H9 (cell line): ENCODE data around the gene CORO2B. TPM values are rescaled to one million over a fixed set of nuclear protein-coding genes. Genes with fewer than 3 reads are reported as not detected.

Source experiments
- DNase-seq: peaks from one replicate; pipeline ENCODE4 v3.0.0-alpha.2; 2017
- H2AFZ ChIP-seq: one replicate; pipeline ENCODE4 v1.6.1; 2013; ENCODE audit warnings: mild to moderate bottlenecking, low read length, control low read depth, moderate library complexity
- H2AK5ac ChIP-seq: 2 replicates; pipeline ENCODE4 v1.6.1; 2013; ENCODE audit warnings: low read length, control low read depth, mixed read lengths; ENCODE audit not compliant: insufficient read length
- H2BK120ac ChIP-seq: one replicate; pipeline ENCODE4 v1.6.1; 2013; ENCODE audit warnings: low read depth, mild to moderate bottlenecking, low read length, control low read depth, inconsistent platforms; ENCODE audit not compliant: poor library complexity, severe bottlenecking
- H2BK12ac ChIP-seq: 2 replicates; pipeline ENCODE4 v1.6.1; 2013; ENCODE audit warnings: low read length, control low read depth, mixed read lengths, low read depth; ENCODE audit not compliant: insufficient read length
- H2BK15ac ChIP-seq: 2 replicates; pipeline ENCODE4 v1.6.1; 2013; ENCODE audit warnings: low read depth, low read length, control low read depth
- H2BK20ac ChIP-seq: one replicate; pipeline ENCODE4 v1.6.1; 2013; ENCODE audit warnings: low read depth, mild to moderate bottlenecking, low read length, control low read depth, inconsistent platforms; ENCODE audit not compliant: poor library complexity, severe bottlenecking
- H2BK5ac ChIP-seq: 2 replicates; pipeline ENCODE4 v1.6.1; 2013; ENCODE audit warnings: low read length, control low read depth, mixed read lengths; ENCODE audit not compliant: insufficient read length
- H3K14ac ChIP-seq: 2 replicates; pipeline ENCODE4 v1.6.1; 2013; ENCODE audit warnings: low read length, control low read depth; ENCODE audit not compliant: insufficient read depth
- H3K18ac ChIP-seq: 2 replicates; pipeline ENCODE4 v1.6.1; 2013; ENCODE audit warnings: low read depth, mild to moderate bottlenecking, mixed read lengths, low read length, control low read depth; ENCODE audit not compliant: insufficient read length
- H3K23ac ChIP-seq: 2 replicates; pipeline ENCODE4 v1.6.1; 2013; ENCODE audit warnings: low read length, control low read depth, mixed read lengths, low read depth; ENCODE audit not compliant: insufficient read length
- H3K23me2 ChIP-seq: 2 replicates; pipeline ENCODE4 v1.6.1; 2013; ENCODE audit warnings: low read depth, mild to moderate bottlenecking, mixed read lengths, low read length, control low read depth; ENCODE audit not compliant: insufficient read length, poor library complexity, severe bottlenecking
- H3K27ac ChIP-seq: 2 replicates; pipeline ENCODE4 v1.5.1; 2013; ENCODE audit warnings: low read length, control low read depth, mixed read lengths, low read depth; ENCODE audit not compliant: insufficient read length
- H3K27me3 ChIP-seq: 2 replicates; pipeline ENCODE4 v1.6.1; 2013; ENCODE audit warnings: low read length, control low read depth, inconsistent platforms; ENCODE audit not compliant: insufficient read depth
- H3K4ac ChIP-seq: 2 replicates; pipeline ENCODE4 v1.6.1; 2013; ENCODE audit warnings: low read depth, mild to moderate bottlenecking, control low read depth, inconsistent platforms, low read length, moderate library complexity
- H3K4me1 ChIP-seq: 2 replicates; pipeline ENCODE4 v1.6.1; 2013; ENCODE audit warnings: low read length, control low read depth, inconsistent platforms; ENCODE audit not compliant: insufficient read depth
- H3K4me2 ChIP-seq: 2 replicates; pipeline ENCODE4 v1.6.1; 2013; ENCODE audit warnings: low read length, control low read depth, mixed read lengths; ENCODE audit not compliant: insufficient read length, insufficient read depth
- H3K56ac ChIP-seq: 2 replicates; pipeline ENCODE4 v1.6.1; 2013; ENCODE audit warnings: low read depth, mild to moderate bottlenecking, mixed read lengths, low read length, control low read depth; ENCODE audit not compliant: insufficient read length
- H3K79me1 ChIP-seq: 2 replicates; pipeline ENCODE4 v1.6.1; 2013; ENCODE audit warnings: low read depth, mild to moderate bottlenecking, moderate library complexity, low read length, control low read depth, inconsistent platforms; ENCODE audit not compliant: insufficient read depth, poor library complexity, severe bottlenecking
- H3K79me2 ChIP-seq: 2 replicates; pipeline ENCODE4 v1.6.1; 2013; ENCODE audit warnings: low read length, control low read depth, inconsistent platforms; ENCODE audit not compliant: insufficient read depth
- H3K9ac ChIP-seq: 2 replicates; pipeline ENCODE4 v1.6.1; 2013; ENCODE audit warnings: low read length, control low read depth, mixed read lengths; ENCODE audit not compliant: insufficient read length; ENCODE audit errors: extremely low read depth
- H3K9me3 ChIP-seq: one replicate; pipeline ENCODE4 v1.6.1; 2013; ENCODE audit warnings: low read depth, low read length, inconsistent platforms; ENCODE audit not compliant: control insufficient read depth
- H3T11ph ChIP-seq: one replicate; pipeline ENCODE4 v1.6.1; 2013; ENCODE audit warnings: mild to moderate bottlenecking, low read length, control low read depth, inconsistent platforms
- H4K20me1 ChIP-seq: one replicate; pipeline ENCODE4 v1.6.1; 2013; ENCODE audit not compliant: control insufficient read depth, insufficient read length, insufficient read depth
- H4K5ac ChIP-seq: 2 replicates; pipeline ENCODE4 v1.6.1; 2013; ENCODE audit warnings: low read depth, mild to moderate bottlenecking, mixed read lengths, low read length, control low read depth; ENCODE audit not compliant: insufficient read length
- H4K8ac ChIP-seq: replicated peaks from 2 replicates; pipeline ENCODE4 v1.6.1; 2013; ENCODE audit warnings: low read length, control low read depth, mixed read lengths, low read depth; ENCODE audit not compliant: insufficient read length
- H4K91ac ChIP-seq: 2 replicates; pipeline ENCODE4 v1.6.1; 2013; ENCODE audit warnings: low read depth, mild to moderate bottlenecking, moderate library complexity, mixed read lengths, low read length, control low read depth; ENCODE audit not compliant: insufficient read length
- H3K27ac Mint-ChIP-seq, 3 experiments: 2 replicates in 2 of 3; 3 replicates in 1 of 3; pipeline ENCODE4 v1.8.0; 2020 to 2021; ENCODE audit warnings: mixed read lengths in 3 of 3, mild to moderate bottlenecking in 1 of 3, moderate library complexity in 1 of 3
- H3K27me3 Mint-ChIP-seq: 2 replicates; pipeline ENCODE4 v1.8.0; 2021; ENCODE audit warnings: low read depth, mild to moderate bottlenecking, moderate library complexity, mixed read lengths
- H3K36me3 Mint-ChIP-seq, 3 experiments: 2 replicates in 2 of 3; 3 replicates in 1 of 3; pipeline ENCODE4 v1.8.0; 2020 to 2021; ENCODE audit warnings: low read depth in 3 of 3, mixed read lengths in 3 of 3; ENCODE audit not compliant: insufficient read depth in 1 of 3
- H3K4me1 Mint-ChIP-seq, 2 experiments: 2 replicates each; pipeline ENCODE4 v1.8.0; 2020; ENCODE audit warnings: mixed read lengths in 2 of 2
- H3K4me3 Mint-ChIP-seq, 2 experiments: 2 replicates in 1 of 2; 3 replicates in 1 of 2; pipeline ENCODE4 v1.8.0; 2020 to 2021; ENCODE audit warnings: mild to moderate bottlenecking in 2 of 2, mixed read lengths in 2 of 2, moderate library complexity in 1 of 2
- H3K9me3 Mint-ChIP-seq, 2 experiments: 2 replicates in 1 of 2; 3 replicates in 1 of 2; pipeline ENCODE4 v1.8.0; 2020; ENCODE audit warnings: mild to moderate bottlenecking in 2 of 2, mixed read lengths in 2 of 2, moderate library complexity in 1 of 2
- WGBS: extraction: QIAGEN DNeasy Blood & Tissue Kit; methylation state at CpG from one replicate; pipeline ENCODE4 v1.1.7; 2013; ENCODE audit warnings: missing lambda C conversion rate, low lambda C conversion rate, mixed read lengths; ENCODE audit not compliant: insufficient read length; ENCODE audit errors: extremely low coverage; 5-methylcytosine and 5-hydroxymethylcytosine counted together
- total RNA-seq: library from RNA; stranded (reverse); gene quantifications from 2 replicates; pipeline ENCODE4 v1.2.1, GENCODE V29; 2021
- TF ChIP-seq, protein P1 (sequence below): fragments of 200-600 bp; sonication (generic); conservative IDR thresholded peaks from 3 replicates; pipeline ENCODE4 v1.8.0; 2021; ENCODE audit warnings: antibody characterized with exemption, mild to moderate bottlenecking

CORO2B gene
- total RNA-seq, 1 experiment from 2014 or later: 3.1 TPM

DNA sequence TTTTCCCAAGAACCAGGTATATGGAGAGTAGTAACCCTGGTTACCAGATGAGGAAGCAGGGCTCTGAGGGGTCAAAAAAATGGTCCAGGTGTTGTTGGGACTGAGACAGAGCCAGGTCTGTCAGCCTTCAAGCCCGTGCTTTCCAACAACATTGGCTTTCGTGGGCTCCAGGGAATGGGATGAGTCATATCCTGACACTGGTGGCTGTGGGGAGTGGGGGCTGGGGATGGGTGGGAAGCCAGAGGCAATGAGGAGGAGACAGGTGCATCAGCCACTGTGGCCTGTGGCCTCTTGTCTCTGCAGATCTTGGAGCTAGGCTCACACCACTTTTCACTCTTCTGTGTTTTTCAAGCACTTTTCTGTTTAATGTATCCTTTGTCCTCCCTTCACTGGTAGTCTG lies 38.2 kb downstream of the CORO2B start:
- H3K4me1 ChIP-seq: peaks cover 6% of the 10 kb centered on the region; the same call in 1 of the 2 replicates
- no peaks in the 10 kb centered on the region for H3K27me3 ChIP-seq
- H3K79me1 ChIP-seq: no peaks in the 10 kb centered on the region
- H2AK5ac ChIP-seq: no peak overlapping the region
- no peak overlapping the region for H3K27ac ChIP-seq
- H2BK20ac ChIP-seq: no peak overlapping the region
- Mint-ChIP-seq H3K27me3 (peaks cover 15% of the 10 kb centered on the region), H3K4me1 (peaks cover 27 to 39% of the 10 kb centered on the region in 2 experiments), H3K36me3 (peaks cover 0 to 4% (median 0%) of the 10 kb centered on the region in 3 experiments; a peak in 1 of 7 replicates), H3K27ac (no peak overlapping the region; a peak in 1 of 7 replicates), H3K4me3 (no peak overlapping the region), H3K9me3 (no peaks in the 10 kb centered on the region)
- H3K4ac ChIP-seq: no peak overlapping the region
- no peaks in the 10 kb centered on the region for H3K79me2 ChIP-seq
- no peak overlapping the region for H3K14ac ChIP-seq
- H3K18ac ChIP-seq: no peak overlapping the region
- H2BK12ac ChIP-seq: no peak overlapping the region
- H4K20me1 ChIP-seq: no peaks in the 10 kb centered on the region
- H2BK5ac ChIP-seq: no peak overlapping the region
- no peak overlapping the region for H2BK120ac ChIP-seq
- WGBS: no CpG with 5 or more reads among the region's 2 CpGs
- TF ChIP-seq, protein P1, sequence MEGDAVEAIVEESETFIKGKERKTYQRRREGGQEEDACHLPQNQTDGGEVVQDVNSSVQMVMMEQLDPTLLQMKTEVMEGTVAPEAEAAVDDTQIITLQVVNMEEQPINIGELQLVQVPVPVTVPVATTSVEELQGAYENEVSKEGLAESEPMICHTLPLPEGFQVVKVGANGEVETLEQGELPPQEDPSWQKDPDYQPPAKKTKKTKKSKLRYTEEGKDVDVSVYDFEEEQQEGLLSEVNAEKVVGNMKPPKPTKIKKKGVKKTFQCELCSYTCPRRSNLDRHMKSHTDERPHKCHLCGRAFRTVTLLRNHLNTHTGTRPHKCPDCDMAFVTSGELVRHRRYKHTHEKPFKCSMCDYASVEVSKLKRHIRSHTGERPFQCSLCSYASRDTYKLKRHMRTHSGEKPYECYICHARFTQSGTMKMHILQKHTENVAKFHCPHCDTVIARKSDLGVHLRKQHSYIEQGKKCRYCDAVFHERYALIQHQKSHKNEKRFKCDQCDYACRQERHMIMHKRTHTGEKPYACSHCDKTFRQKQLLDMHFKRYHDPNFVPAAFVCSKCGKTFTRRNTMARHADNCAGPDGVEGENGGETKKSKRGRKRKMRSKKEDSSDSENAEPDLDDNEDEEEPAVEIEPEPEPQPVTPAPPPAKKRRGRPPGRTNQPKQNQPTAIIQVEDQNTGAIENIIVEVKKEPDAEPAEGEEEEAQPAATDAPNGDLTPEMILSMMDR: no peak
- no peak for DNase-seq
- H4K8ac ChIP-seq: no peak overlapping the region
- no peak overlapping the region for H2BK15ac ChIP-seq
- no peak overlapping the region for H2AFZ ChIP-seq
- H3K23me2 ChIP-seq: no peaks in the 10 kb centered on the region
- no peak overlapping the region for H3T11ph ChIP-seq
- H4K91ac ChIP-seq: no peak overlapping the region
- H3K9ac ChIP-seq: no peak overlapping the region
- H3K56ac ChIP-seq: no peak overlapping the region
- no peak overlapping the region for H3K4me2 ChIP-seq
- H4K5ac ChIP-seq: no peak overlapping the region
- no peak overlapping the region for H3K23ac ChIP-seq
- no peaks in the 10 kb centered on the region for H3K9me3 ChIP-seq
